A673 (cell line): ENCODE measurements around the gene DDHD1. TPM values are rescaled to one million over a fixed set of nuclear protein-coding genes. Genes with fewer than 3 reads are reported as not detected.

Experiments
- BruUV-seq: library from RNA; stranded (reverse); fragments of 400-500 nt; replicated peaks from 2 replicates; lab custom pipeline; 2021; lab: Mats Ljungman, UMichigan
- CTCF ChIA-PET: fragments of 300-600 bp; sonication (Branson Sonifier 250); formaldehyde crosslinking; loops from one replicate; lab custom pipeline; 2022; ENCODE audit warnings: antibody characterized with exemption; lab: Charles Lee
- POLR2A ChIA-PET: fragments of 300-600 bp; sonication (Branson Sonifier 250); formaldehyde crosslinking; loops from one replicate; lab custom pipeline; 2022; ENCODE audit warnings: antibody characterized with exemption; ENCODE audit not compliant: low non-redundant PET; lab: Charles Lee
- DNase-seq: peaks from one replicate; pipeline ENCODE4 v3.0.0-alpha.2; 2015; ENCODE audit warnings: low spot score
- H3K27ac ChIP-seq: fragments of 200-600 bp; sonication (generic); 2 replicates; pipeline ENCODE4 v1.5.1; 2016; ENCODE audit warnings: mixed run types, low read depth, mild to moderate bottlenecking, mixed read lengths, antibody characterized with exemption, low read length; ENCODE audit not compliant: poor library complexity, severe bottlenecking
- H3K27me3 ChIP-seq: fragments of 200-600 bp; sonication (generic); replicated peaks from 2 replicates; pipeline ENCODE4 v1.6.1; 2017; ENCODE audit warnings: mixed run types, low read depth, mild to moderate bottlenecking, mixed read lengths, antibody characterized with exemption, low read length; ENCODE audit not compliant: insufficient read depth, poor library complexity
- H3K36me3 ChIP-seq: fragments of 200-600 bp; sonication (generic); 2 replicates; pipeline ENCODE4 v1.6.1; 2016; ENCODE audit warnings: mixed run types, mild to moderate bottlenecking, mixed read lengths, antibody characterized with exemption, low read length; ENCODE audit not compliant: insufficient read depth, poor library complexity, severe bottlenecking
- H3K4me1 ChIP-seq: fragments of 200-600 bp; sonication (generic); 2 replicates; pipeline ENCODE4 v1.6.1; 2017; ENCODE audit warnings: mixed run types, mild to moderate bottlenecking, mixed read lengths, antibody characterized with exemption, low read length; ENCODE audit not compliant: insufficient read depth, poor library complexity, severe bottlenecking
- H3K4me3 ChIP-seq: fragments of 200-600 bp; sonication (generic); 2 replicates; pipeline ENCODE4 v1.5.1; 2016; ENCODE audit warnings: low read depth, mixed run types, mild to moderate bottlenecking, mixed read lengths, low read length; ENCODE audit not compliant: poor library complexity, severe bottlenecking
- H3K9me3 ChIP-seq: fragments of 200-600 bp; sonication (generic); 2 replicates; pipeline ENCODE4 v1.6.1; 2016; ENCODE audit warnings: mixed run types, low read depth, mild to moderate bottlenecking, mixed read lengths, antibody characterized with exemption, low read length; ENCODE audit not compliant: poor library complexity, severe bottlenecking
- EZH2 ChIP-seq: fragments of 200-600 bp; sonication (generic); IDR thresholded peaks from 2 replicates; pipeline ENCODE4 v1.6.1; 2017; ENCODE audit warnings: borderline replicate concordance, low read depth, mild to moderate bottlenecking, mixed read lengths, antibody characterized with exemption, low read length; ENCODE audit not compliant: poor library complexity, severe bottlenecking
- intact Hi-C: fragments of 100-400 bp; cut with micrococcal nuclease; formaldehyde crosslinking; loops from one replicate; pipeline ENCODE4 v1.10.0; 2022; ENCODE audit not compliant: unreplicated experiment
- total RNA-seq: library from RNA; stranded (reverse); gene quantifications from 2 replicates; pipeline ENCODE4 v1.2.3, GENCODE V29; 2021
- TF ChIP-seq, protein P1 (sequence below): fragments of 300-800, 200-600 bp; sonication (generic); conservative IDR thresholded peaks from 2 replicates; pipeline ENCODE4 v1.5.1; 2017; ENCODE audit warnings: low read depth, mild to moderate bottlenecking, antibody characterized with exemption, low read length, moderate library complexity, mixed read lengths

DDHD1 gene
- total RNA-seq, 1 experiment from 2014 or later: 21.9 TPM

DNA sequence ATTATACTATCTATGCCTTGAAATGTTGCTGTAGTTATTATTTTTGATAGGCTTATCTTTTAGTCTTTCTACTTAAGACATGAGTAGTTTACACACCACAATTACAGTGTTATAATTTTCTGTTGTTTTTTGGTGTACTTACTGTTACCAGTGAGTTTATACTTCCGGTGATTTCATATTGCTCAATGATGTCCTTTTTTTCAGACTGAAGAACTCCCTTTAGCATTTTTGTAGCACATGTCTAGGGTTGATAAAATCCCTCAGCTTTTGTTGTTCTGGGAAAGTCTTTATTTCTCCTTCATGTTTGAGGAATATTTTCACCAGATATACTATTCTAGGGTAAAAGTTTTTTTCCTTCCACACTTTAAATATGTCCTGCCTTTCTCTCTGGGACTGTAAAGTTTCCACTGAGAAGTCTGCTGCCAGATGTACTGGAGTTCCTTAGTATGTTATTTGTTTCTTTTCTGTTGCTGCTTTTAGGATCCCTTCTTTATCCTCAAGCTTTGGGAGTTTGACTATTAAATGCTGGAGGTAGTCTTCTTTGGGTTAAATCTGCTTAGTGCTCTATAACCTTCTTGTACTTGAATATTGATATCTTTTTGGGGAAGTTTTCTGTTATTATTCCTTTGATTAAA, 160.8 kb downstream of the DDHD1 start:
- H3K9me3 ChIP-seq: no peaks in the 10 kb centered on the region
- intact Hi-C loops: no loop called here
- BruUV-seq: no TSS peak

DNA sequence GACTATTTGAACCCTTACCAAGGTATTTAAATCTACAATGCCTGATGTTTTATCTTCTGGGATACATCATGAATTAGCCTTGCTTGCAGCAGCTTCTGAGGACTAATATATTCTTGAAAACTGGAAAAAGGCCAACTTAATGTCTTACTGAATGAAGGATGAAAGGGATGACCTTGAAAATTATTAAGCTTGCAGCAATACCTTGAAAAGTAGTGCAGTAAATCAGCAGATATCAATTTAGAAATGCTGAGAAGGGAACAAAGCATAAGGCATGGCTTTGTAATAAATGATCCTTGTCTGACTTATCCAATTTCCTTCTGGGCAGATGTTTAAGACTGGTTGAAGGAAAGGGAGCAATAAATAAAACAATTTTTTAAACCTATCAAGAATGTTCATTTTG, 165.0 kb downstream of the DDHD1 start:
- TF ChIP-seq, protein P1, sequence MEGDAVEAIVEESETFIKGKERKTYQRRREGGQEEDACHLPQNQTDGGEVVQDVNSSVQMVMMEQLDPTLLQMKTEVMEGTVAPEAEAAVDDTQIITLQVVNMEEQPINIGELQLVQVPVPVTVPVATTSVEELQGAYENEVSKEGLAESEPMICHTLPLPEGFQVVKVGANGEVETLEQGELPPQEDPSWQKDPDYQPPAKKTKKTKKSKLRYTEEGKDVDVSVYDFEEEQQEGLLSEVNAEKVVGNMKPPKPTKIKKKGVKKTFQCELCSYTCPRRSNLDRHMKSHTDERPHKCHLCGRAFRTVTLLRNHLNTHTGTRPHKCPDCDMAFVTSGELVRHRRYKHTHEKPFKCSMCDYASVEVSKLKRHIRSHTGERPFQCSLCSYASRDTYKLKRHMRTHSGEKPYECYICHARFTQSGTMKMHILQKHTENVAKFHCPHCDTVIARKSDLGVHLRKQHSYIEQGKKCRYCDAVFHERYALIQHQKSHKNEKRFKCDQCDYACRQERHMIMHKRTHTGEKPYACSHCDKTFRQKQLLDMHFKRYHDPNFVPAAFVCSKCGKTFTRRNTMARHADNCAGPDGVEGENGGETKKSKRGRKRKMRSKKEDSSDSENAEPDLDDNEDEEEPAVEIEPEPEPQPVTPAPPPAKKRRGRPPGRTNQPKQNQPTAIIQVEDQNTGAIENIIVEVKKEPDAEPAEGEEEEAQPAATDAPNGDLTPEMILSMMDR: no peak
- TF ChIP-seq EZH2: no peak
- intact Hi-C loops: no loop called here
- Histone ChIP-seq H3K27me3 (no peaks in the 10 kb centered on the region), H3K27ac (peak overlapping the region; percentile 82), H3K4me3 (peak overlapping the region; percentile 14), H3K9me3 (no peaks in the 10 kb centered on the region), H3K36me3 (no peaks in the 10 kb centered on the region), H3K4me1 (peaks cover 23% of the 10 kb centered on the region)
- ChIA-PET POLR2A (no interaction called here), CTCF (interaction anchor here (0.6 kb wide), 1 partner anchor 27 kb away, joined by 8 read pairs; no protein-coding TSS in a partner anchor)
- no TSS peak for BruUV-seq
- DNase-seq: peak; percentile 74

More for the DNA sequence above, 160.8 kb downstream of the DDHD1 start:
- H3K4me3 ChIP-seq: no peak overlapping the region
- H3K4me1 ChIP-seq: peaks cover 17% of the 10 kb centered on the region
- DNase-seq: no peak
- no peaks in the 10 kb centered on the region for H3K36me3 ChIP-seq
- H3K27ac ChIP-seq: no peak overlapping the region
- POLR2A ChIA-PET: no interaction called here
- CTCF ChIA-PET: no interaction called here
- no peaks in the 10 kb centered on the region for H3K27me3 ChIP-seq
- no peak for TF ChIP-seq EZH2
- TF ChIP-seq, protein P1: no peak

DNA sequence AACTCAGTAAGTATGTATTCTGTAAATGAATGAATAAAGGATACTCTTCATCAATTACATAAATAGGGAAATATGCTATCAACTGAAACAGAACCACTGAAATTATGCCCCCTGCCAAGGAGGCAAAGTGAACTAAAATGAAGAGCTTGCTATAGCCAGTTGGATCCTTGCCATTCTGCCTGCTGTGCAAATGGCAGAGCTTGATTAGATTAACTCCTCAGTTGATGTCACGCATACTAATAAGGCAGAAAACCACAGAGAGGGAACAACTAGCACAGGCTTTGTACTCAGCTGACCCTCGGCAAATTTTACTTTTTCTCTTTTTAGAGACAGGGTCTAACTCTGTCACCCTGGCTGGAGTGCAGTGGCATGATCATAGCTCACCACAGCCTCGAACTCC, 165.6 kb downstream of the DDHD1 start:
- no TSS peak for BruUV-seq
- peak; percentile 95 for DNase-seq
- Histone ChIP-seq H3K4me1 (peaks cover 23% of the 10 kb centered on the region), H3K27ac (peak overlapping the region; percentile 82), H3K36me3 (no peaks in the 10 kb centered on the region), H3K27me3 (no peaks in the 10 kb centered on the region), H3K4me3 (peak overlapping the region; percentile 14), H3K9me3 (no peaks in the 10 kb centered on the region)
- intact Hi-C loops: no loop called here
- POLR2A ChIA-PET: no interaction called here
- TF ChIP-seq, protein P1: no peak
- no peak for TF ChIP-seq EZH2
- CTCF ChIA-PET: interaction anchor here (0.6 kb wide), 1 partner anchor 27 kb away, joined by 8 read pairs; no protein-coding TSS in a partner anchor
